ENCODE measurements around the gene LY6G5C. TPM values are rescaled to one million over a fixed set of nuclear protein-coding genes. Genes with fewer than 3 reads are reported as not detected.

LY6G5C gene
- total and polyA plus RNA-seq, 9 of the 15 experiments (the other 6 are each of a cell fraction or from before 2014, with no cell fraction given): 0.10 to 0.67 (median 0.46) TPM; not detected in 4

- no peak for TF ChIP-seq CHD7 (IDR thresholded peaks at IDR 0.05; ENCODE audit: low read depth, low read length)
- TF ChIP-seq TAF7 (tag; IDR thresholded peaks at IDR 0.05): no peak
- TF ChIP-seq ZC3H4 (CRISPR knock-in tag; IDR thresholded peaks at IDR 0.05; ENCODE audit: borderline replicate concordance): no peak
- no peak for TF ChIP-seq ATF1 (CRISPR knock-in tag; IDR thresholded peaks at IDR 0.05)
- TF ChIP-seq ATF1 (tag; IDR thresholded peaks at IDR 0.05): peak; percentile 27; the same call in 1 of the 2 replicates
- TF ChIP-seq HNRNPK (IDR thresholded peaks at IDR 0.05; ENCODE audit: low read depth, low read length, poor library complexity, severe bottlenecking): no peak
- TF ChIP-seq, protein P1, sequence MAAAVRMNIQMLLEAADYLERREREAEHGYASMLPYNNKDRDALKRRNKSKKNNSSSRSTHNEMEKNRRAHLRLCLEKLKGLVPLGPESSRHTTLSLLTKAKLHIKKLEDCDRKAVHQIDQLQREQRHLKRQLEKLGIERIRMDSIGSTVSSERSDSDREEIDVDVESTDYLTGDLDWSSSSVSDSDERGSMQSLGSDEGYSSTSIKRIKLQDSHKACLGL (CRISPR knock-in tag; IDR thresholded peaks at IDR 0.05; ENCODE audit: borderline replicate concordance, poor library complexity, severe bottlenecking): no peak
- no peak for TF ChIP-seq ATF2 (CRISPR knock-in tag; IDR thresholded peaks at IDR 0.05)
- TF ChIP-seq, protein P2, sequence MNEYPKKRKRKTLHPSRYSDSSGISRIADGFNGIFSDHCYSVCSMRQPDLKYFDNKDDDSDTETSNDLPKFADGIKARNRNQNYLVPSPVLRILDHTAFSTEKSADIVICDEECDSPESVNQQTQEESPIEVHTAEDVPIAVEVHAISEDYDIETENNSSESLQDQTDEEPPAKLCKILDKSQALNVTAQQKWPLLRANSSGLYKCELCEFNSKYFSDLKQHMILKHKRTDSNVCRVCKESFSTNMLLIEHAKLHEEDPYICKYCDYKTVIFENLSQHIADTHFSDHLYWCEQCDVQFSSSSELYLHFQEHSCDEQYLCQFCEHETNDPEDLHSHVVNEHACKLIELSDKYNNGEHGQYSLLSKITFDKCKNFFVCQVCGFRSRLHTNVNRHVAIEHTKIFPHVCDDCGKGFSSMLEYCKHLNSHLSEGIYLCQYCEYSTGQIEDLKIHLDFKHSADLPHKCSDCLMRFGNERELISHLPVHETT (CRISPR knock-in tag; conservative IDR thresholded peaks at IDR 0.05 in 1 of 2, IDR thresholded peaks at IDR 0.05 in 1 of 2): no peak
- TF ChIP-seq NFXL1 (CRISPR knock-in tag; IDR thresholded peaks at IDR 0.05): no peak
- no peak for TF ChIP-seq HSF4 (CRISPR knock-in tag; IDR thresholded peaks at IDR 0.05; ENCODE audit: borderline replicate concordance)
Observed at GRCh38 chr6:31680226-31681134, at the start of gene LY6G5C (continued).
